H9 (cell line): ENCODE measurements around the gene TOR3A. TPM values are rescaled to one million over a fixed set of nuclear protein-coding genes. Genes with fewer than 3 reads are reported as not detected.

Experiments used
- DNase-seq: peaks from one replicate; pipeline ENCODE4 v3.0.0-alpha.2; 2017
- H2AFZ ChIP-seq: one replicate; pipeline ENCODE4 v1.6.1; 2013; ENCODE audit warnings: mild to moderate bottlenecking, low read length, control low read depth, moderate library complexity
- H2AK5ac ChIP-seq: 2 replicates; pipeline ENCODE4 v1.6.1; 2013; ENCODE audit warnings: low read length, control low read depth, mixed read lengths; ENCODE audit not compliant: insufficient read length
- H2BK120ac ChIP-seq: one replicate; pipeline ENCODE4 v1.6.1; 2013; ENCODE audit warnings: low read depth, mild to moderate bottlenecking, low read length, control low read depth, inconsistent platforms; ENCODE audit not compliant: poor library complexity, severe bottlenecking
- H2BK12ac ChIP-seq: 2 replicates; pipeline ENCODE4 v1.6.1; 2013; ENCODE audit warnings: low read length, control low read depth, mixed read lengths, low read depth; ENCODE audit not compliant: insufficient read length
- H2BK15ac ChIP-seq: 2 replicates; pipeline ENCODE4 v1.6.1; 2013; ENCODE audit warnings: low read depth, low read length, control low read depth
- H2BK20ac ChIP-seq: one replicate; pipeline ENCODE4 v1.6.1; 2013; ENCODE audit warnings: low read depth, mild to moderate bottlenecking, low read length, control low read depth, inconsistent platforms; ENCODE audit not compliant: poor library complexity, severe bottlenecking
- H2BK5ac ChIP-seq: 2 replicates; pipeline ENCODE4 v1.6.1; 2013; ENCODE audit warnings: low read length, control low read depth, mixed read lengths; ENCODE audit not compliant: insufficient read length
- H3K14ac ChIP-seq: 2 replicates; pipeline ENCODE4 v1.6.1; 2013; ENCODE audit warnings: low read length, control low read depth; ENCODE audit not compliant: insufficient read depth
- H3K18ac ChIP-seq: 2 replicates; pipeline ENCODE4 v1.6.1; 2013; ENCODE audit warnings: low read depth, mild to moderate bottlenecking, mixed read lengths, low read length, control low read depth; ENCODE audit not compliant: insufficient read length
- H3K23ac ChIP-seq: 2 replicates; pipeline ENCODE4 v1.6.1; 2013; ENCODE audit warnings: low read length, control low read depth, mixed read lengths, low read depth; ENCODE audit not compliant: insufficient read length
- H3K23me2 ChIP-seq: 2 replicates; pipeline ENCODE4 v1.6.1; 2013; ENCODE audit warnings: low read depth, mild to moderate bottlenecking, mixed read lengths, low read length, control low read depth; ENCODE audit not compliant: insufficient read length, poor library complexity, severe bottlenecking
- H3K27ac ChIP-seq: 2 replicates; pipeline ENCODE4 v1.5.1; 2013; ENCODE audit warnings: low read length, control low read depth, mixed read lengths, low read depth; ENCODE audit not compliant: insufficient read length
- H3K27me3 ChIP-seq: 2 replicates; pipeline ENCODE4 v1.6.1; 2013; ENCODE audit warnings: low read length, control low read depth, inconsistent platforms; ENCODE audit not compliant: insufficient read depth
- H3K4ac ChIP-seq: 2 replicates; pipeline ENCODE4 v1.6.1; 2013; ENCODE audit warnings: low read depth, mild to moderate bottlenecking, control low read depth, inconsistent platforms, low read length, moderate library complexity
- H3K4me1 ChIP-seq: 2 replicates; pipeline ENCODE4 v1.6.1; 2013; ENCODE audit warnings: low read length, control low read depth, inconsistent platforms; ENCODE audit not compliant: insufficient read depth
- H3K4me2 ChIP-seq: 2 replicates; pipeline ENCODE4 v1.6.1; 2013; ENCODE audit warnings: low read length, control low read depth, mixed read lengths; ENCODE audit not compliant: insufficient read length, insufficient read depth
- H3K56ac ChIP-seq: 2 replicates; pipeline ENCODE4 v1.6.1; 2013; ENCODE audit warnings: low read depth, mild to moderate bottlenecking, mixed read lengths, low read length, control low read depth; ENCODE audit not compliant: insufficient read length
- H3K79me1 ChIP-seq: 2 replicates; pipeline ENCODE4 v1.6.1; 2013; ENCODE audit warnings: low read depth, mild to moderate bottlenecking, moderate library complexity, low read length, control low read depth, inconsistent platforms; ENCODE audit not compliant: insufficient read depth, poor library complexity, severe bottlenecking
- H3K79me2 ChIP-seq: 2 replicates; pipeline ENCODE4 v1.6.1; 2013; ENCODE audit warnings: low read length, control low read depth, inconsistent platforms; ENCODE audit not compliant: insufficient read depth
- H3K9ac ChIP-seq: 2 replicates; pipeline ENCODE4 v1.6.1; 2013; ENCODE audit warnings: low read length, control low read depth, mixed read lengths; ENCODE audit not compliant: insufficient read length; ENCODE audit errors: extremely low read depth
- H3K9me3 ChIP-seq: one replicate; pipeline ENCODE4 v1.6.1; 2013; ENCODE audit warnings: low read depth, low read length, inconsistent platforms; ENCODE audit not compliant: control insufficient read depth
- H3T11ph ChIP-seq: one replicate; pipeline ENCODE4 v1.6.1; 2013; ENCODE audit warnings: mild to moderate bottlenecking, low read length, control low read depth, inconsistent platforms
- H4K20me1 ChIP-seq: one replicate; pipeline ENCODE4 v1.6.1; 2013; ENCODE audit not compliant: control insufficient read depth, insufficient read length, insufficient read depth
- H4K5ac ChIP-seq: 2 replicates; pipeline ENCODE4 v1.6.1; 2013; ENCODE audit warnings: low read depth, mild to moderate bottlenecking, mixed read lengths, low read length, control low read depth; ENCODE audit not compliant: insufficient read length
- H4K8ac ChIP-seq: replicated peaks from 2 replicates; pipeline ENCODE4 v1.6.1; 2013; ENCODE audit warnings: low read length, control low read depth, mixed read lengths, low read depth; ENCODE audit not compliant: insufficient read length
- H4K91ac ChIP-seq: 2 replicates; pipeline ENCODE4 v1.6.1; 2013; ENCODE audit warnings: low read depth, mild to moderate bottlenecking, moderate library complexity, mixed read lengths, low read length, control low read depth; ENCODE audit not compliant: insufficient read length
- H3K27ac Mint-ChIP-seq, 3 experiments: 2 replicates in 2 of 3; 3 replicates in 1 of 3; pipeline ENCODE4 v1.8.0; 2020 to 2021; ENCODE audit warnings: mixed read lengths in 3 of 3, mild to moderate bottlenecking in 1 of 3, moderate library complexity in 1 of 3
- H3K27me3 Mint-ChIP-seq: 2 replicates; pipeline ENCODE4 v1.8.0; 2021; ENCODE audit warnings: low read depth, mild to moderate bottlenecking, moderate library complexity, mixed read lengths
- H3K36me3 Mint-ChIP-seq, 3 experiments: 2 replicates in 2 of 3; 3 replicates in 1 of 3; pipeline ENCODE4 v1.8.0; 2020 to 2021; ENCODE audit warnings: low read depth in 3 of 3, mixed read lengths in 3 of 3; ENCODE audit not compliant: insufficient read depth in 1 of 3
- H3K4me1 Mint-ChIP-seq, 2 experiments: 2 replicates each; pipeline ENCODE4 v1.8.0; 2020; ENCODE audit warnings: mixed read lengths in 2 of 2
- H3K4me3 Mint-ChIP-seq, 2 experiments: 2 replicates in 1 of 2; 3 replicates in 1 of 2; pipeline ENCODE4 v1.8.0; 2020 to 2021; ENCODE audit warnings: mild to moderate bottlenecking in 2 of 2, mixed read lengths in 2 of 2, moderate library complexity in 1 of 2
- H3K9me3 Mint-ChIP-seq, 2 experiments: 2 replicates in 1 of 2; 3 replicates in 1 of 2; pipeline ENCODE4 v1.8.0; 2020; ENCODE audit warnings: mild to moderate bottlenecking in 2 of 2, mixed read lengths in 2 of 2, moderate library complexity in 1 of 2
- CTCF ChIP-seq: fragments of 200-600 bp; sonication (generic); conservative IDR thresholded peaks from 3 replicates; pipeline ENCODE4 v1.8.0; 2021; ENCODE audit warnings: antibody characterized with exemption, mild to moderate bottlenecking
- WGBS: extraction: QIAGEN DNeasy Blood & Tissue Kit; methylation state at CpG from one replicate; pipeline ENCODE4 v1.1.7; 2013; ENCODE audit warnings: missing lambda C conversion rate, low lambda C conversion rate, mixed read lengths; ENCODE audit not compliant: insufficient read length; ENCODE audit errors: extremely low coverage; 5-methylcytosine and 5-hydroxymethylcytosine counted together
- total RNA-seq: library from RNA; stranded (reverse); gene quantifications from 2 replicates; pipeline ENCODE4 v1.2.1, GENCODE V29; 2021

TOR3A gene
- total RNA-seq, 1 experiment from 2014 or later: 27.3 TPM

- Histone ChIP-seq H2AK5ac (no peak overlapping the region), H2BK15ac (no peak overlapping the region), H3K79me2 (no peaks in the 10 kb centered on the region), H4K20me1 (peaks cover 3% of the 10 kb centered on the region), H3K9me3 (no peaks in the 10 kb centered on the region), H2BK20ac (no peak overlapping the region), H3K4me1 (peaks cover 6% of the 10 kb centered on the region; the same call in 1 of the 2 replicates), H4K8ac (no peak overlapping the region), H3K27ac (no peak overlapping the region), H3K56ac (no peak overlapping the region), H2AFZ (no peak overlapping the region), H2BK120ac (no peak overlapping the region), H3K79me1 (no peaks in the 10 kb centered on the region), H2BK5ac (no peak overlapping the region), H3K23me2 (no peaks in the 10 kb centered on the region), H4K91ac (no peak overlapping the region), H3T11ph (no peak overlapping the region), H3K14ac (no peak overlapping the region), H3K18ac (no peak overlapping the region), H2BK12ac (no peak overlapping the region), H4K5ac (no peak overlapping the region), H3K27me3 (no peaks in the 10 kb centered on the region), H3K9ac (no peak overlapping the region), H3K4ac (no peak overlapping the region), H3K4me2 (no peak overlapping the region), H3K23ac (no peak overlapping the region)
- peaks cover 13 to 19% of the 10 kb centered on the region in 2 experiments for H3K4me1 Mint-ChIP-seq
- no peak overlapping the region for H3K27ac Mint-ChIP-seq
- WGBS: no CpG with 5 or more reads among the region's 2 CpGs
- peaks cover 22 to 35% (median 35%) of the 10 kb centered on the region in 3 experiments for H3K36me3 Mint-ChIP-seq
- 0 out of 5 replicates have a peak, but pooled peaks cover 0 to 2% of the 10 kb centered on the region in 2 experiments for H3K9me3 Mint-ChIP-seq
- H3K4me3 Mint-ChIP-seq: no peak overlapping the region
- no peaks in the 10 kb centered on the region for H3K27me3 Mint-ChIP-seq
- DNase-seq: no peak
- no peak for TF ChIP-seq CTCF
Observed at GRCh38 chr1:179055937-179056336, 25.9 kb upstream of the TOR3A start.
